H1 (cell line): ENCODE data around the gene CEP152. TPM values are rescaled to one million over a fixed set of nuclear protein-coding genes. Genes with fewer than 3 reads are reported as not detected.

Source experiments
- ATF2 ChIP-seq: IDR thresholded peaks from 2 replicates; pipeline ENCODE4 v1.6.1; 2012; ENCODE audit warnings: low read length, inconsistent platforms
- BCL11A ChIP-seq, 2 experiments: IDR thresholded peaks; one replicate each; pipeline ENCODE4 v1.6.1; 2011; ENCODE audit warnings: low read depth in 2 of 2, low read length in 2 of 2, mild to moderate bottlenecking in 2 of 2
- EP300 ChIP-seq, 2 experiments: IDR thresholded peaks; 1 replicate in 1 of 2; 2 replicates in 1 of 2; pipeline ENCODE4 v1.6.1; 2011 to 2012; ENCODE audit warnings: low read depth in 2 of 2, low read length in 2 of 2, mild to moderate bottlenecking in 2 of 2, borderline replicate concordance in 1 of 2, inconsistent platforms in 1 of 2, moderate library complexity in 1 of 2
- KDM4A ChIP-seq: IDR thresholded peaks from one replicate; pipeline ENCODE4 v1.7.1; 2012; ENCODE audit warnings: low read depth, mild to moderate bottlenecking, moderate library complexity, low read length, inconsistent platforms; ENCODE audit not compliant: severe bottlenecking
- NANOG ChIP-seq: IDR thresholded peaks from 2 replicates; pipeline ENCODE4 v1.6.1; 2011; ENCODE audit warnings: low read length, low read depth, mild to moderate bottlenecking, inconsistent platforms; ENCODE audit not compliant: insufficient read depth, poor library complexity, severe bottlenecking
- RFX5 ChIP-seq: IDR thresholded peaks from 2 replicates; pipeline ENCODE4 v1.6.1; 2011; ENCODE audit warnings: low read depth, low read length, improper control_type of control experiment, borderline replicate concordance
- RXRA ChIP-seq: IDR thresholded peaks from 2 replicates; pipeline ENCODE4 v1.6.1; 2011; ENCODE audit warnings: low read depth, mild to moderate bottlenecking, low read length, moderate library complexity; ENCODE audit not compliant: insufficient read depth
- SAP30 ChIP-seq: fragments of 300-600 bp; sonication (generic); IDR thresholded peaks from 2 replicates; pipeline ENCODE4 v1.7.1; 2012; ENCODE audit warnings: low read length, moderate library complexity, mild to moderate bottlenecking, inconsistent platforms; ENCODE audit not compliant: insufficient read depth, insufficient replicate concordance
- SUZ12 ChIP-seq: fragments of 200-600 bp; sonication (generic); IDR thresholded peaks from 2 replicates; pipeline ENCODE4 v1.6.1; 2012; ENCODE audit warnings: mild to moderate bottlenecking, inconsistent platforms, low read length, moderate library complexity, mixed read lengths
- TAF1 ChIP-seq: IDR thresholded peaks from 2 replicates; pipeline ENCODE4 v1.6.1; 2011; ENCODE audit warnings: mild to moderate bottlenecking, low read depth, low read length
- TBP ChIP-seq: IDR thresholded peaks from 2 replicates; pipeline ENCODE4 v1.6.1; 2011; ENCODE audit warnings: low read depth, low read length, improper control_type of control experiment
- polyA plus RNA-seq, 7 experiments: library from polyadenylated mRNA; depleted of rRNA in 3 of 7; stranded (reverse) in 5 of 7; unstranded in 2 of 7; fragments of >200 nt in 5 of 7; fragments of 200-250 nt in 2 of 7; gene quantifications; 1 replicate in 5 of 7; 2 replicates in 1 of 7; 4 replicates in 1 of 7; pipeline versions ENCODE4 v1.2.1 to v1.2.3, GENCODE V29; 2011 to 2013; ENCODE audit warnings: missing spikeins in 2 of 7, mixed read lengths in 2 of 7
- total RNA-seq: library from RNA; stranded (reverse); fragmentation: NEBNext Ultra II Directional; extraction: Animal tissue kit (Norgen Biotek cat#: 25700); gene quantifications from 2 replicates; pipeline ENCODE4 v1.2.1, GENCODE V29; 2021

The CEP152 gene
- total and polyA plus RNA-seq, 2 of the 8 experiments (the other 6 are each of a cell fraction or from before 2014, with no cell fraction given), result 1.4 to 16.2 TPM

- peak; percentile 72; the same call in 1 of the 2 replicates for TF ChIP-seq TAF1
- TF ChIP-seq SAP30, result no peak
- TF ChIP-seq EP300 (IDR thresholded peaks at IDR 0.05; ENCODE audit: borderline replicate concordance in 1 of 2, low read depth in 2 of 2, low read length in 2 of 2), result no peak
- TF ChIP-seq TBP, result peak; percentile 76; the same call in 1 of the 2 replicates
- no peak for TF ChIP-seq SUZ12
- TF ChIP-seq NANOG, result no peak
- TF ChIP-seq BCL11A (IDR thresholded peaks at IDR 0.05; ENCODE audit: low read depth in 2 of 2, low read length in 2 of 2), result no peak
- no peak for TF ChIP-seq ATF2
- no peak for TF ChIP-seq RFX5
- no peak for TF ChIP-seq RXRA
- peak; percentile 89 for TF ChIP-seq KDM4A
These were observed at the start of gene CEP152 (continued) for GRCh38 chr15:48810414-48811324.
